Stimulated activated naive B cell treated with anti-CD40 and anti-IgM and Interleukin-4, amounts not matched to agents 10 μg/mL and 1 μg/mL and 100 μg/mL, for 72 hours (primary cell): ENCODE data around the gene SCP2.

Experiments
- ATAC-seq, 2 donors: fragments of 150-1000 bp; cut with Tn5 transposase; replicated peaks; 2 replicates each; pipeline ENCODE4 v1.10.0; 2021; ENCODE audit warnings: moderate library complexity in 1 of 2
- DNase-seq: peaks from one replicate; pipeline ENCODE4 v3.0.0; 2021
- H3K27ac Mint-ChIP-seq: one replicate; pipeline ENCODE4 v1.8.0; 2022; ENCODE audit warnings: mild to moderate bottlenecking, mixed read lengths
- H3K27me3 Mint-ChIP-seq, 2 donors: one replicate each; pipeline ENCODE4 v1.8.0; 2022; ENCODE audit warnings: mixed read lengths in 2 of 2
- H3K36me3 Mint-ChIP-seq, 2 donors: one replicate each; pipeline ENCODE4 v1.8.0; 2022; ENCODE audit warnings: mixed read lengths in 2 of 2, mild to moderate bottlenecking in 1 of 2
- H3K4me1 Mint-ChIP-seq, 2 donors: one replicate each; pipeline ENCODE4 v1.8.0; 2022; ENCODE audit warnings: mixed read lengths in 2 of 2, mild to moderate bottlenecking in 1 of 2
- H3K4me3 Mint-ChIP-seq, 2 donors: one replicate each; pipeline ENCODE4 v1.8.0; 2022; ENCODE audit warnings: mild to moderate bottlenecking in 2 of 2, mixed read lengths in 2 of 2, moderate library complexity in 1 of 2
- H3K9me3 Mint-ChIP-seq, 2 donors: one replicate each; pipeline ENCODE4 v1.8.0; 2022; ENCODE audit warnings: mixed read lengths in 2 of 2, mild to moderate bottlenecking in 1 of 2

The SCP2 gene

DNA sequence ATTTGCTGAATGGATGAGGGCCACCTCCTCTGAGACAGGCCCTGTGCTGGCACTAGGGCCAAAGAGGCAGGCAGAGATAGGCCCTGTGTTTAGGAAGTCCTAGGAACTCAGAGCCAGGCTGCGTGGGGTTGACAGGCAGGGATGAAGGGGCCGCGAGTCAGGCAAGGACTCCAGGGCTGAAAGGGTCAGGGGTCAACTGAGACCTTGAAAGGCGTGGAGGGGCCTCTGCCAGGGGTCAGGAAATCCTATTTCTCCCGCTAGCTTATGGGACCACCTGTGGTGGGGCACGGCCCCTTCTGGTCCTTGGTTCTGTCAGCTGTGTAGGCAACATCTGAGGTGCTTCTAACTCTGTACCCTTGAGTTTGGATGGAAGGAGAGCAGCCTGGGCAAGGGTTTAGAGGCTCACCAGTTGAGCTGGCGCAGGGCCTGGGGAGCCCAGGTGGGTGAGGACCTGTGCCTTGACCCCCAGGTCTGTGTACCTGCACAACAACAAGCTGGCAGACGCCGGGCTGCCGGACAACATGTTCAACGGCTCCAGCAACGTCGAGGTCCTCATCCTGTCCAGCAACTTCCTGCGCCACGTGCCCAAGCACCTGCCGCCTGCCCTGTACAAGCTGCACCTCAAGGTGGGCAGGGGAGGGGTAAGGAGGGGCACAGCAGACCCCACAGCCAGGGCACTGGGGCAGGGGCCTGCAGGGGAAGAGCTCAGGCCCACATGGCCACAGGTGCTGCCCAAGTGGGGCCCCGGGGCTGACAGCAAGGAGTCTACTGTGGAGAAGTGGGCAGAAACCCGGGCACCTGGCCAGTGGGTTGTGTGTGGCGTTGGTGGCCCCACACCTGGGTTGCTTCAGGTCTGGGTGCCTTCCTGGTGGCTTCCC is 149.9 kb downstream of the SCP2 start:
- no peak overlapping the region for H3K27ac Mint-ChIP-seq
- H3K9me3 Mint-ChIP-seq, result no peaks in the 10 kb centered on the region
- peaks cover 10 to 11% of the 10 kb centered on the region in 2 donors for H3K27me3 Mint-ChIP-seq
- DNase-seq, result no peak
- ATAC-seq, result no peak
- H3K4me1 Mint-ChIP-seq, result no peaks in the 10 kb centered on the region
- H3K36me3 Mint-ChIP-seq, result no peaks in the 10 kb centered on the region
- no peak overlapping the region for H3K4me3 Mint-ChIP-seq

DNA sequence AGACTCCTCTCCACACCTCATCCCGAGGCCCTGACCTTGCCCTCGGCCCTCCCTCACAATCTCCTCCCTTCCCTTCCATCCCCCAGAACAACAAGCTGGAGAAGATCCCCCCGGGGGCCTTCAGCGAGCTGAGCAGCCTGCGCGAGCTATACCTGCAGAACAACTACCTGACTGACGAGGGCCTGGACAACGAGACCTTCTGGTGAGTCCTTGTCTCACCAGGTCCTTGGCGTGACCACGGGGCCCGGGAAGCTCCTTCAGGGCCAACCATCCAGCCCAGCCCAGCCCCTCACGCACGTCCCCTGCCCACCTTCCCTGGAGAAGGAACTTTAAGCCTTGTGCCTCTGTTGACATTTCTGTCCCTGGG is 150.5 kb downstream of the SCP2 start:
- Mint-ChIP-seq H3K27me3 (peaks cover 10 to 11% of the 10 kb centered on the region in 2 donors), H3K27ac (no peak overlapping the region), H3K4me1 (no peaks in the 10 kb centered on the region), H3K9me3 (no peaks in the 10 kb centered on the region), H3K4me3 (no peak overlapping the region), H3K36me3 (no peaks in the 10 kb centered on the region)
- no peak for ATAC-seq
- DNase-seq, result no peak

DNA sequence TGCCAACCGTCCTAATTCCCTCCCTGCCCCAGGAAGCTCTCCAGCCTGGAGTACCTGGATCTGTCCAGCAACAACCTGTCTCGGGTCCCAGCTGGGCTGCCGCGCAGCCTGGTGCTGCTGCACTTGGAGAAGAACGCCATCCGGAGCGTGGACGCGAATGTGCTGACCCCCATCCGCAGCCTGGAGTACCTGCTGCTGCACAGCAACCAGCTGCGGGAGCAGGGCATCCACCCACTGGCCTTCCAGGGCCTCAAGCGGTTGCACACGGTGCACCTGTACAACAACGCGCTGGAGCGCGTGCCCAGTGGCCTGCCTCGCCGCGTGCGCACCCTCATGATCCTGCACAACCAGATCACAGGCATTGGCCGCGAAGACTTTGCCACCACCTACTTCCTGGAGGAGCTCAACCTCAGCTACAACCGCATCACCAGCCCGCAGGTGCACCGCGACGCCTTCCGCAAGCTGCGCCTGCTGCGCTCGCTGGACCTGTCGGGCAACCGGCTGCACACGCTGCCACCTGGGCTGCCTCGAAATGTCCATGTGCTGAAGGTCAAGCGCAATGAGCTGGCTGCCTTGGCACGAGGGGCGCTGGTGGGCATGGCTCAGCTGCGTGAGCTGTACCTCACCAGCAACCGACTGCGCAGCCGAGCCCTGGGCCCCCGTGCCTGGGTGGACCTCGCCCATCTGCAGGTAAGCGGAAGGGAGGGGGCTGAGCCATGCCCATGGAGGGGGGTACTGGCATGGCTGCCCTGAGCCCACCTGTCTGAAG is 151.4 kb downstream of the SCP2 start:
- DNase-seq, result no peak
- Mint-ChIP-seq H3K27me3 (peaks cover 10 to 11% of the 10 kb centered on the region in 2 donors), H3K4me3 (no peak overlapping the region), H3K9me3 (no peaks in the 10 kb centered on the region), H3K4me1 (no peaks in the 10 kb centered on the region), H3K27ac (no peak overlapping the region), H3K36me3 (no peaks in the 10 kb centered on the region)
- no peak for ATAC-seq

DNA sequence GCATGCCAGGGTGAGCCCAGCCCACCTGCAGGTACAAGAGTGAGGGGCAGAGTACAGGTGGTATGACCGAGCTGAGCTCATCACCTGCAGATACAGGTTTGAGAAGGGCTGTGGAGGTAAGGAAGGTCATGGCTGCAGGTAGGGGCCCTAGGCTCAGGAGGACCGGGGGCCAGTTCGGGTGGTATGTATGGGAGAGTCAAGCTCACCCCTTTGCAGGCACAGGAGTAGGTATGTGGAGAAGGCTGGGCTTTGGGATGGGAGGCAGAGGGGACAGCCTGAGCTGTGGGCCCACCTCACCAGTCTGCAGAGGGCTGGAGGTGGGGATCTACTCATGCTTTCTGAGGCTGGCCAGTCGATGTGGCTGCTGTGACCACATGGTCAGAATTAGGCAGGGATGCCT is 152.2 kb downstream of the SCP2 start:
- Mint-ChIP-seq H3K4me3 (no peak overlapping the region), H3K27ac (no peak overlapping the region), H3K27me3 (peaks cover 10 to 11% of the 10 kb centered on the region in 2 donors)

DNA sequence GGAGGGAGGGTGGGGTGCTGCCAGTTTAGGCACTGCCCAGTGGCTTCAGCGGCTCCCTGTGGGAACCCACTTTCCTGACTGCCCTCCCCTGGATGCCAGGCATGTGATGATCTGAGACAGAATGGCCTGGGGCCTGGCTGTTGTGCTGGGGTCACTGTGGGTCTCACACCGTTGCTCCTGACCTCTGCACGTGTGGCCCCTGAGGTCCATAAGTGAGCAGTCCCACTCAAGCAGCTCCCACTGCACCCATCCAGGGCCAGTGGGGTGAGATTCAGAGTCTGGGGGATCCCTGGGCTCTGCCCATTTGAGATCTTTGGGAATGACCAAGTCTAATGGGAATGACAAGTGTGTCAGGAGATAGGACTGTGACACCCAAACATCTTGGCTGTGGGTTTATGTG is 153.0 kb downstream of the SCP2 start:
- H3K4me1 Mint-ChIP-seq, result no peaks in the 10 kb centered on the region

More for the DNA sequence above, 152.2 kb downstream of the SCP2 start:
- DNase-seq (no peak), ATAC-seq (no peak)
- H3K36me3 Mint-ChIP-seq, result no peaks in the 10 kb centered on the region
- H3K9me3 Mint-ChIP-seq, result no peaks in the 10 kb centered on the region
- H3K4me1 Mint-ChIP-seq, result no peaks in the 10 kb centered on the region

GRCh38 chr1:53080769-53081168 is 153.7 kb downstream of the SCP2 start:
- Mint-ChIP-seq H3K4me1 (no peaks in the 10 kb centered on the region), H3K27ac (no peak overlapping the region), H3K36me3 (no peaks in the 10 kb centered on the region), H3K27me3 (no peaks in the 10 kb centered on the region), H3K4me3 (no peak overlapping the region), H3K9me3 (no peaks in the 10 kb centered on the region)
- DNase-seq, result no peak
- ATAC-seq, result no peak

More for the DNA sequence above, 153.0 kb downstream of the SCP2 start:
- H3K27ac Mint-ChIP-seq, result no peak overlapping the region
- H3K9me3 Mint-ChIP-seq, result no peaks in the 10 kb centered on the region
- peaks cover 5% of the 10 kb centered on the region in 2 donors for H3K27me3 Mint-ChIP-seq
- ATAC-seq (no peak), DNase-seq (no peak)
- H3K36me3 Mint-ChIP-seq, result no peaks in the 10 kb centered on the region
- H3K4me3 Mint-ChIP-seq, result no peak overlapping the region

GRCh38 chr1:53081384-53082066 is 154.4 kb downstream of the SCP2 start:
- Mint-ChIP-seq H3K4me3 (no peak overlapping the region), H3K36me3 (no peaks in the 10 kb centered on the region), H3K27me3 (no peaks in the 10 kb centered on the region), H3K27ac (no peak overlapping the region), H3K9me3 (no peaks in the 10 kb centered on the region), H3K4me1 (no peaks in the 10 kb centered on the region)
- DNase-seq, result no peak
- no peak for ATAC-seq

DNA sequence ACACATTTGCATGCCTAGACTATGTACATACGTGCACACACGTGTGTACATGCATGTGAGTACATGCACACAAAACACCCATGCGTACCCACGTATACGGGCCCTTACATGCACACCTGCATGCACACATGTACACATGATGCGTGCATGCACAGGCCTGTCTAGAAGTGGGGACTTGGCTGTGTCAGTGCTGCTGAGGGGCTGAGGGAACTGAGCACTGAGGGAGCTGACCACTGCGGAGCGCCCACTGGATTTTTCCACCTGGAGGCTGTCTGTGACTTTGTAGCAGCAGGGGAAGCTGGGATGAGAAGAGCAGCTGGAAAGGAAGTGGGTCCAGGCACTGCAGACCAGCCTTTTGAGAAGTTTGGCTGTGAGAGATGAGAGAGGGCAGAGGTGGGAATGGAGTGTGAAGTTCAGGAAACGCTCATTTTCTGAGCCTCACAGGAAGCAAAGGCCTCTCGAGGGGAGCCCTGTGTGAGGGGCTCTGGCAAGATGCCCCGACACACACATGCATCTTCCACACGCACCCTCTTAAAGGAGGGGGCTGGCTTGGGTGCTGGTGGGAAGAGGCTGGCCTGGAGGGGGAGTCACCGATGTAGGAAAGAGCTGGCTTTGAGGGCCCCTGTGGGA is 155.9 kb downstream of the SCP2 start:
- Mint-ChIP-seq H3K9me3 (no peaks in the 10 kb centered on the region), H3K27me3 (no peaks in the 10 kb centered on the region), H3K36me3 (no peaks in the 10 kb centered on the region), H3K4me1 (no peaks in the 10 kb centered on the region), H3K27ac (no peak overlapping the region), H3K4me3 (no peak overlapping the region)
- DNase-seq, result no peak
- ATAC-seq, result no peak

- Mint-ChIP-seq H3K27ac (no peak overlapping the region), H3K36me3 (no peaks in the 10 kb centered on the region), H3K9me3 (no peaks in the 10 kb centered on the region), H3K4me3 (no peak overlapping the region), H3K4me1 (no peaks in the 10 kb centered on the region), H3K27me3 (no peaks in the 10 kb centered on the region)
- no peak for DNase-seq
- no peak for ATAC-seq
These were observed 156.8 kb downstream of the SCP2 start for GRCh38 chr1:53083636-53084588.

DNA sequence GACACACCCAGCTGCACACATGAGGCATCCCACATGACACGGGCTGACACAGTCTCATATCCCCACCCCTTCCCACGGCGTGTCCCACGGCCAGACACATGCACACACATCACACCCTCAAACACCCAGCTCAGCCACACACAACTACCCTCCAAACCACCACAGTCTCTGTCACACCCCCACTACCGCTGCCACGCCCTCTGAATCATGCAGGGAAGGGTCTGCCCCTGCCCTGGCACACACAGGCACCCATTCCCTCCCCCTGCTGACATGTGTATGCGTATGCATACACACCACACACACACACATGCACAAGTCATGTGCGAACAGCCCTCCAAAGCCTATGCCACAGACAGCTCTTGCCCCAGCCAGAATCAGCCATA is 157.5 kb downstream of the SCP2 start:
- no peaks in the 10 kb centered on the region for H3K36me3 Mint-ChIP-seq
- H3K4me3 Mint-ChIP-seq, result no peak overlapping the region
- H3K27ac Mint-ChIP-seq, result no peak overlapping the region
- ATAC-seq (peak in 1 of 2 donors; percentile 21), DNase-seq (no peak)
- H3K27me3 Mint-ChIP-seq, result no peaks in the 10 kb centered on the region
- no peaks in the 10 kb centered on the region for H3K4me1 Mint-ChIP-seq
- no peaks in the 10 kb centered on the region for H3K9me3 Mint-ChIP-seq

GRCh38 chr1:53085405-53085804 is 158.3 kb downstream of the SCP2 start:
- Mint-ChIP-seq H3K27ac (no peak overlapping the region), H3K4me1 (no peaks in the 10 kb centered on the region), H3K9me3 (no peaks in the 10 kb centered on the region), H3K4me3 (no peak overlapping the region), H3K27me3 (no peaks in the 10 kb centered on the region), H3K36me3 (no peaks in the 10 kb centered on the region)
- ATAC-seq (no peak), DNase-seq (no peak)

- Mint-ChIP-seq H3K4me1 (no peaks in the 10 kb centered on the region), H3K9me3 (no peaks in the 10 kb centered on the region), H3K27me3 (no peaks in the 10 kb centered on the region), H3K36me3 (no peaks in the 10 kb centered on the region), H3K27ac (no peak overlapping the region), H3K4me3 (no peak overlapping the region)
- ATAC-seq (no peak), DNase-seq (no peak)
These were observed 159.5 kb downstream of the SCP2 start for GRCh38 chr1:53086491-53087070.
